ENCODE data around the gene ADAT1. TPM values are rescaled to one million over a fixed set of nuclear protein-coding genes. Genes with fewer than 3 reads are reported as not detected.

Gene ADAT1
- total and polyA plus RNA-seq, 2 of the 13 experiments (the other 11 are each of a cell fraction or from before 2014, with no cell fraction given): 18.4 to 40.8 TPM

- peak; percentile 90; the same call in 1 of the 2 replicates for TF ChIP-seq ZNF572 (CRISPR knock-in tag; IDR thresholded peaks at IDR 0.05)
- TF ChIP-seq PTBP1 (IDR thresholded peaks at IDR 0.05; ENCODE audit: low read depth, low read length, poor library complexity, severe bottlenecking): no peak
- peak; percentile 87 for TF ChIP-seq GABPA (IDR thresholded peaks at IDR 0.05; ENCODE audit: low read depth, low read length)
- TF ChIP-seq GABPA (CRISPR knock-in tag; IDR thresholded peaks at IDR 0.05; ENCODE audit: low read depth): peak; percentile 97
- TF ChIP-seq, protein P1, sequence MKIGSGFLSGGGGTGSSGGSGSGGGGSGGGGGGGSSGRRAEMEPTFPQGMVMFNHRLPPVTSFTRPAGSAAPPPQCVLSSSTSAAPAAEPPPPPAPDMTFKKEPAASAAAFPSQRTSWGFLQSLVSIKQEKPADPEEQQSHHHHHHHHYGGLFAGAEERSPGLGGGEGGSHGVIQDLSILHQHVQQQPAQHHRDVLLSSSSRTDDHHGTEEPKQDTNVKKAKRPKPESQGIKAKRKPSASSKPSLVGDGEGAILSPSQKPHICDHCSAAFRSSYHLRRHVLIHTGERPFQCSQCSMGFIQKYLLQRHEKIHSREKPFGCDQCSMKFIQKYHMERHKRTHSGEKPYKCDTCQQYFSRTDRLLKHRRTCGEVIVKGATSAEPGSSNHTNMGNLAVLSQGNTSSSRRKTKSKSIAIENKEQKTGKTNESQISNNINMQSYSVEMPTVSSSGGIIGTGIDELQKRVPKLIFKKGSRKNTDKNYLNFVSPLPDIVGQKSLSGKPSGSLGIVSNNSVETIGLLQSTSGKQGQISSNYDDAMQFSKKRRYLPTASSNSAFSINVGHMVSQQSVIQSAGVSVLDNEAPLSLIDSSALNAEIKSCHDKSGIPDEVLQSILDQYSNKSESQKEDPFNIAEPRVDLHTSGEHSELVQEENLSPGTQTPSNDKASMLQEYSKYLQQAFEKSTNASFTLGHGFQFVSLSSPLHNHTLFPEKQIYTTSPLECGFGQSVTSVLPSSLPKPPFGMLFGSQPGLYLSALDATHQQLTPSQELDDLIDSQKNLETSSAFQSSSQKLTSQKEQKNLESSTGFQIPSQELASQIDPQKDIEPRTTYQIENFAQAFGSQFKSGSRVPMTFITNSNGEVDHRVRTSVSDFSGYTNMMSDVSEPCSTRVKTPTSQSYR (CRISPR knock-in tag; IDR thresholded peaks at IDR 0.05; ENCODE audit: borderline replicate concordance): 0 out of 2 replicates have a peak, but pooled peaks have one; percentile 10
- peak; percentile 96 for TF ChIP-seq KAT8 (CRISPR knock-in tag; IDR thresholded peaks at IDR 0.05)
- TF ChIP-seq, protein P2, sequence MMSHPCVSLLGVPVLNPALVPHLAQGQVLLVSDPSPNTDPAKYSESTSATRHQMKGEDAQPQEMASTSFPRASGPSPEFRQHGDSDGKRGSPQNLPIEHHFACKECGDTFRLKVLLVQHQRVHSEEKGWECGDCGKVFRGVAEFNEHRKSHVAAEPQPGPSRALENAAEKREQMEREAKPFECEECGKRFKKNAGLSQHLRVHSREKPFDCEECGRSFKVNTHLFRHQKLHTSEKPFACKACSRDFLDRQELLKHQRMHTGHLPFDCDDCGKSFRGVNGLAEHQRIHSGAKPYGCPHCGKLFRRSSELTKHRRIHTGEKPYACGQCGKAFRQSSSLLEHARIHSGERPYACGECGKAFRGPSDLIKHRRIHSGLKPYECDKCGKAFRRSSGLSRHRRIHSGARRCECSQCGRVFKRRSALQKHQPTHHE (CRISPR knock-in tag; IDR thresholded peaks at IDR 0.05; ENCODE audit: borderline replicate concordance): peak; percentile 30; the same call in 1 of the 2 replicates
- peak; percentile 94 for TF ChIP-seq ASH2L (IDR thresholded peaks at IDR 0.05; ENCODE audit: insufficient read length, low read depth, low read length)
- peak; percentile 96 for TF ChIP-seq IRF2 (CRISPR knock-in tag; IDR thresholded peaks at IDR 0.05)
- no peak for TF ChIP-seq EEA1 (CRISPR knock-in tag; IDR thresholded peaks at IDR 0.05; ENCODE audit: borderline replicate concordance)
- 0 out of 2 replicates have a peak, but pooled peaks have one; percentile 51 for TF ChIP-seq ZBTB39 (CRISPR knock-in tag; IDR thresholded peaks at IDR 0.05)
- peak; percentile 85; the same call in 1 of the 2 replicates for TF ChIP-seq NR2C2 (CRISPR knock-in tag; IDR thresholded peaks at IDR 0.05; ENCODE audit: borderline replicate concordance)
- TF ChIP-seq AFF4 (CRISPR knock-in tag; IDR thresholded peaks at IDR 0.05): no peak
- peak; percentile 84 for TF ChIP-seq HNF1B (CRISPR knock-in tag; IDR thresholded peaks at IDR 0.05)
These were observed at the start of gene ADAT1 (continued) for GRCh38 chr16:75622761-75623605.
